Stimulated activated CD4-positive, alpha-beta T cell treated with anti-CD3 and anti-CD28 coated beads, Interleukin-15, amount 100 ng/mL, for 48 hours (primary cell): ENCODE measurements around the gene BCL6.

ENCODE experiments used
- DNase-seq, 2 donors: peaks; one replicate each; pipeline ENCODE4 v3.0.0-alpha.2; 2020; ENCODE audit warnings: low read depth in 2 of 2

BCL6 gene

GRCh38 chr3:187745201-187746058 lies at the start of gene BCL6:
Gene BCL6, minus strand, starts transcription at chr3:187745468. Its CDS starts 11,775 bp downstream, at chr3:187733693.
- DNase-seq: peak; percentile 83 to 85

GRCh38 chr3:187794731-187795130 lies 49.5 kb upstream of the BCL6 start:
- DNase-seq: no peak

- no peak for DNase-seq
Observed at GRCh38 chr3:187793618-187794017, 48.4 kb upstream of the BCL6 start.

GRCh38 chr3:187792521-187792920 lies 47.3 kb upstream of the BCL6 start:
- DNase-seq: no peak

GRCh38 chr3:187789872-187790271 lies 44.6 kb upstream of the BCL6 start:
- no peak for DNase-seq

GRCh38 chr3:187788984-187789857 lies 44.0 kb upstream of the BCL6 start:
- no peak for DNase-seq

GRCh38 chr3:187783098-187783497 lies 37.8 kb upstream of the BCL6 start:
- DNase-seq: no peak

GRCh38 chr3:187782006-187782405 lies 36.7 kb upstream of the BCL6 start:
- no peak for DNase-seq

GRCh38 chr3:187781001-187781400 lies 35.7 kb upstream of the BCL6 start:
- no peak for DNase-seq

- no peak for DNase-seq
Observed at GRCh38 chr3:187778726-187779125, 33.5 kb upstream of the BCL6 start.

- DNase-seq: no peak
Observed at GRCh38 chr3:187777331-187777941, 32.2 kb upstream of the BCL6 start.

GRCh38 chr3:187775549-187775948 lies 30.3 kb upstream of the BCL6 start:
- DNase-seq: no peak

GRCh38 chr3:187774185-187774789 lies 29.0 kb upstream of the BCL6 start:
- DNase-seq: no peak

- no peak for DNase-seq
Observed at GRCh38 chr3:187773233-187774184, 28.2 kb upstream of the BCL6 start.

GRCh38 chr3:187770224-187770623 lies 25.0 kb upstream of the BCL6 start:
- peak in 1 of 2 donors; percentile 33 for DNase-seq

- DNase-seq: no peak
Observed at GRCh38 chr3:187769771-187770170, 24.5 kb upstream of the BCL6 start.

- DNase-seq: no peak
Observed at GRCh38 chr3:187767266-187768012, 22.2 kb upstream of the BCL6 start.

- no peak for DNase-seq
Observed at GRCh38 chr3:187765342-187765741, 20.1 kb upstream of the BCL6 start.

GRCh38 chr3:187763850-187764648 lies 18.8 kb upstream of the BCL6 start:
- DNase-seq: no peak
